ENCODE results near the gene RELL2. TPM values are rescaled to one million over a fixed set of nuclear protein-coding genes. Genes with fewer than 3 reads are reported as not detected.

The RELL2 gene
- total RNA-seq, 1 donor = 5.1 TPM

GRCh38 chr5:141657937-141658545 is 21.2 kb downstream of the RELL2 start:
- no peaks in the 10 kb centered on the region for H3K9me3 ChIP-seq (ENCODE audit: low read depth, low read length)
- H3K4me2 ChIP-seq (ENCODE audit: insufficient read depth, low read length) = no peak overlapping the region
- peak overlapping the region; percentile 81 for H3K27ac ChIP-seq (ENCODE audit: low read depth, low read length)
- peaks cover 26% of the 10 kb centered on the region for H3K4me1 ChIP-seq (ENCODE audit: insufficient read depth, low read length)
- no peaks in the 10 kb centered on the region for H3K79me2 ChIP-seq (ENCODE audit: insufficient read depth, low read length)
- peak; percentile 97 for DNase-seq (ENCODE audit: insufficient read length, low spot score, missing footprints)
- no peak for TF ChIP-seq CTCF (IDR thresholded peaks at IDR 0.05; ENCODE audit: extremely low read depth, low read depth, low read length)
- no peaks in the 10 kb centered on the region for H3K36me3 ChIP-seq (ENCODE audit: insufficient read depth, low read length)
- H3K27me3 ChIP-seq (ENCODE audit: insufficient read depth, low read length) = no peaks in the 10 kb centered on the region
- no peaks in the 10 kb centered on the region for H4K20me1 ChIP-seq (ENCODE audit: insufficient read depth, low read length)
- H2AFZ ChIP-seq (ENCODE audit: low read length) = no peak overlapping the region
- H3K4me3 ChIP-seq (ENCODE audit: insufficient read depth, low read length) = no peak overlapping the region

- Histone ChIP-seq H2AFZ (ENCODE audit: low read length) (no peak overlapping the region), H3K79me2 (ENCODE audit: insufficient read depth, low read length) (no peaks in the 10 kb centered on the region), H3K27me3 (ENCODE audit: insufficient read depth, low read length) (no peaks in the 10 kb centered on the region), H3K9me3 (ENCODE audit: low read depth, low read length) (no peaks in the 10 kb centered on the region), H3K36me3 (ENCODE audit: insufficient read depth, low read length) (no peaks in the 10 kb centered on the region), H3K4me2 (ENCODE audit: insufficient read depth, low read length) (no peak overlapping the region), H3K4me3 (ENCODE audit: insufficient read depth, low read length) (no peak overlapping the region), H4K20me1 (ENCODE audit: insufficient read depth, low read length) (no peaks in the 10 kb centered on the region), H3K27ac (ENCODE audit: low read depth, low read length) (no peak overlapping the region), H3K4me1 (ENCODE audit: insufficient read depth, low read length) (peaks cover 15% of the 10 kb centered on the region)
- no peak for DNase-seq (ENCODE audit: insufficient read length, low spot score, missing footprints)
- TF ChIP-seq CTCF (IDR thresholded peaks at IDR 0.05; ENCODE audit: extremely low read depth, low read depth, low read length) = no peak
These were observed 25.2 kb downstream of the RELL2 start for GRCh38 chr5:141662028-141662427.

- Histone ChIP-seq H3K4me2 (ENCODE audit: insufficient read depth, low read length) (no peak overlapping the region), H3K4me3 (ENCODE audit: insufficient read depth, low read length) (no peak overlapping the region), H3K27ac (ENCODE audit: low read depth, low read length) (no peak overlapping the region)
These were observed 26.7 kb downstream of the RELL2 start for GRCh38 chr5:141663506-141663905.

More at GRCh38 chr5:141663506-141663905, 26.7 kb downstream of the RELL2 start:
- no peaks in the 10 kb centered on the region for H3K27me3 ChIP-seq (ENCODE audit: insufficient read depth, low read length)
- peaks cover under 1% of the 10 kb centered on the region for H3K4me1 ChIP-seq (ENCODE audit: insufficient read depth, low read length)
- no peak overlapping the region for H2AFZ ChIP-seq (ENCODE audit: low read length)
- no peaks in the 10 kb centered on the region for H4K20me1 ChIP-seq (ENCODE audit: insufficient read depth, low read length)
- no peak for TF ChIP-seq CTCF (IDR thresholded peaks at IDR 0.05; ENCODE audit: extremely low read depth, low read depth, low read length)
- H3K9me3 ChIP-seq (ENCODE audit: low read depth, low read length) = no peaks in the 10 kb centered on the region
- no peaks in the 10 kb centered on the region for H3K36me3 ChIP-seq (ENCODE audit: insufficient read depth, low read length)
- no peaks in the 10 kb centered on the region for H3K79me2 ChIP-seq (ENCODE audit: insufficient read depth, low read length)
- no peak for DNase-seq (ENCODE audit: insufficient read length, low spot score, missing footprints)
